ENCODE results near the gene CPXM2. TPM values are rescaled to one million over a fixed set of nuclear protein-coding genes. Genes with fewer than 3 reads are reported as not detected.

The CPXM2 gene
- total RNA-seq, 1 donor from 2014 or later = 0.14 TPM

- Mint-ChIP-seq H3K27me3 (peaks cover 28% of the 10 kb centered on the region), H3K4me3 (ENCODE audit: low read depth) (no peak overlapping the region), H3K27ac (no peak overlapping the region), H3K9me3 (ENCODE audit: low read depth) (no peaks in the 10 kb centered on the region), H3K36me3 (ENCODE audit: insufficient read depth) (no peaks in the 10 kb centered on the region), H3K4me1 (ENCODE audit: low read depth) (no peaks in the 10 kb centered on the region)
- TF ChIP-seq CTCF (IDR thresholded peaks at IDR 0.05; ENCODE audit: unreplicated experiment) = no peak
- DNase-seq (ENCODE audit: low spot score, unreplicated experiment) = no peak
Observed at GRCh38 chr10:123715546-123715945, 176.1 kb downstream of the CPXM2 start.

- Mint-ChIP-seq H3K27me3 (peaks cover 25% of the 10 kb centered on the region), H3K27ac (no peak overlapping the region)
- TF ChIP-seq CTCF (IDR thresholded peaks at IDR 0.05; ENCODE audit: unreplicated experiment) = no peak
Observed at GRCh38 chr10:123706236-123706635, 185.4 kb downstream of the CPXM2 start.

GRCh38 chr10:123704812-123705211 lies 186.8 kb downstream of the CPXM2 start:
- Mint-ChIP-seq H3K4me3 (ENCODE audit: low read depth) (no peak overlapping the region), H3K27ac (no peak overlapping the region), H3K27me3 (peaks cover 22% of the 10 kb centered on the region), H3K9me3 (ENCODE audit: low read depth) (no peaks in the 10 kb centered on the region), H3K4me1 (ENCODE audit: low read depth) (peaks cover 11% of the 10 kb centered on the region), H3K36me3 (ENCODE audit: insufficient read depth) (no peaks in the 10 kb centered on the region)
- no peak for DNase-seq (ENCODE audit: low spot score, unreplicated experiment)
- TF ChIP-seq CTCF (IDR thresholded peaks at IDR 0.05; ENCODE audit: unreplicated experiment) = no peak

More at GRCh38 chr10:123706236-123706635, 185.4 kb downstream of the CPXM2 start:
- no peak for DNase-seq (ENCODE audit: low spot score, unreplicated experiment)
- Mint-ChIP-seq H3K4me3 (ENCODE audit: low read depth) (no peak overlapping the region), H3K9me3 (ENCODE audit: low read depth) (no peaks in the 10 kb centered on the region), H3K36me3 (ENCODE audit: insufficient read depth) (no peaks in the 10 kb centered on the region), H3K4me1 (ENCODE audit: low read depth) (peaks cover 11% of the 10 kb centered on the region)

- no peak overlapping the region for H3K4me3 Mint-ChIP-seq (ENCODE audit: low read depth)
- DNase-seq (ENCODE audit: low spot score, unreplicated experiment) = no peak
- TF ChIP-seq CTCF (IDR thresholded peaks at IDR 0.05; ENCODE audit: unreplicated experiment) = no peak
- no peaks in the 10 kb centered on the region for H3K36me3 Mint-ChIP-seq (ENCODE audit: insufficient read depth)
- peaks cover 11% of the 10 kb centered on the region for H3K4me1 Mint-ChIP-seq (ENCODE audit: low read depth)
- H3K27ac Mint-ChIP-seq = no peak overlapping the region
- peaks cover 16% of the 10 kb centered on the region for H3K27me3 Mint-ChIP-seq
- no peaks in the 10 kb centered on the region for H3K9me3 Mint-ChIP-seq (ENCODE audit: low read depth)
Observed at GRCh38 chr10:123704076-123704475, 187.5 kb downstream of the CPXM2 start.

- Mint-ChIP-seq H3K4me3 (ENCODE audit: low read depth) (no peak overlapping the region), H3K27ac (no peak overlapping the region), H3K36me3 (ENCODE audit: insufficient read depth) (no peaks in the 10 kb centered on the region), H3K27me3 (peaks cover 9% of the 10 kb centered on the region), H3K4me1 (ENCODE audit: low read depth) (peaks cover 11% of the 10 kb centered on the region), H3K9me3 (ENCODE audit: low read depth) (no peaks in the 10 kb centered on the region)
- TF ChIP-seq CTCF (IDR thresholded peaks at IDR 0.05; ENCODE audit: unreplicated experiment) = no peak
- DNase-seq (ENCODE audit: low spot score, unreplicated experiment) = no peak
Observed at GRCh38 chr10:123703195-123703790, 188.3 kb downstream of the CPXM2 start.

Other genes starting within 250 kb of the CPXM2 start
- not detected in 2 replicates for gene GPR26, start 225.5 kb downstream of the CPXM2 start, total RNA-seq
- gene CHST15, start 201.8 kb upstream of the CPXM2 start, total RNA-seq = 7.9 and 8.1 TPM in 2 replicates